HEK293 (cell line): Measurements from ENCODE around the gene TRIM47.

Source experiments
- CTCF ChIA-PET: fragments of 350-600 bp; formaldehyde crosslinking; extraction: SDS; loops from one replicate; lab custom pipeline; 2021; ENCODE audit warnings: antibody characterized with exemption; lab: Yijun Ruan, JAX
- POLR2A ChIA-PET: fragments of 300-600 bp; formaldehyde crosslinking; extraction: SDS; loops from one replicate; lab custom pipeline; 2020; ENCODE audit warnings: antibody characterized with exemption, inconsistent platforms; lab: Yijun Ruan, JAX
- H3K27ac ChIP-seq: fragments of 200-500 bp; sonication (Bioruptor generic); 2 replicates; pipeline ENCODE4 v1.5.1; 2014; ENCODE audit warnings: low read depth, low read length, control low read depth, inconsistent platforms; ENCODE audit errors: extremely low read depth
- H3K36me3 ChIP-seq, 2 experiments: fragments of 200-500 bp in 1 of 2; sonication (Bioruptor generic) in 1 of 2; 1 replicate in 1 of 2; 2 replicates in 1 of 2; pipeline ENCODE4 v1.5.1; 2014 to 2017; ENCODE audit warnings: inconsistent platforms in 2 of 2, low read length in 2 of 2; ENCODE audit not compliant: control insufficient read depth in 2 of 2, insufficient read depth in 1 of 2
- H3K4me1 ChIP-seq: fragments of 200-500 bp; sonication (Bioruptor generic); 2 replicates; pipeline ENCODE4 v1.5.1; 2014; ENCODE audit warnings: mild to moderate bottlenecking, low read length, inconsistent platforms; ENCODE audit not compliant: control insufficient read depth, insufficient read depth
- H3K4me3 ChIP-seq: 2 replicates; pipeline ENCODE4 v1.5.1; 2011; ENCODE audit warnings: low read depth, mild to moderate bottlenecking, control low read depth, low read length, moderate library complexity
- H3K9me3 ChIP-seq: fragments of 200-500 bp; sonication (Bioruptor generic); 2 replicates; pipeline ENCODE4 v1.5.1; 2014; ENCODE audit warnings: low read depth, low read length, inconsistent platforms; ENCODE audit not compliant: control insufficient read depth, insufficient read depth
- KLF9 ChIP-seq: fragments of 450-650 bp; formaldehyde crosslinking; IDR thresholded peaks from 2 replicates; pipeline ENCODE4 v1.5.1; 2016; ENCODE audit warnings: missing biosample characterization, missing genetic modification characterization, low read depth
- SCRT1 ChIP-seq: fragments of 450-650 bp; formaldehyde crosslinking; IDR thresholded peaks from 2 replicates; pipeline ENCODE4 v1.5.1; 2016; ENCODE audit warnings: missing biosample characterization, missing genetic modification characterization, borderline replicate concordance
- SCRT2 ChIP-seq: fragments of 450-650 bp; formaldehyde crosslinking; IDR thresholded peaks from 2 replicates; pipeline ENCODE4 v1.5.1; 2016; ENCODE audit warnings: missing biosample characterization, missing genetic modification characterization
- ZBTB1 ChIP-seq: fragments of 450-650 bp; formaldehyde crosslinking; IDR thresholded peaks from 2 replicates; pipeline ENCODE4 v1.5.1; 2016; ENCODE audit warnings: missing biosample characterization, missing genetic modification characterization
- ZFP69B ChIP-seq: fragments of 450-650 bp; formaldehyde crosslinking; IDR thresholded peaks from 2 replicates; pipeline ENCODE4 v1.5.1; 2016; ENCODE audit warnings: missing biosample characterization, missing genetic modification characterization
- ZNF121 ChIP-seq: fragments of 450-650 bp; formaldehyde crosslinking; IDR thresholded peaks from 2 replicates; pipeline ENCODE4 v1.5.1; 2016; ENCODE audit warnings: missing biosample characterization, missing genetic modification characterization
- ZNF138 ChIP-seq: fragments of 450-650 bp; formaldehyde crosslinking; IDR thresholded peaks from 2 replicates; pipeline ENCODE4 v1.5.1; 2016; ENCODE audit warnings: missing biosample characterization, missing genetic modification characterization, borderline replicate concordance
- ZNF350 ChIP-seq: fragments of 450-650 bp; formaldehyde crosslinking; IDR thresholded peaks from 2 replicates; pipeline ENCODE4 v1.5.0; 2017; ENCODE audit warnings: missing biosample characterization, mild to moderate bottlenecking, missing genetic modification characterization
- ZNF600 ChIP-seq: fragments of 450-650 bp; formaldehyde crosslinking; IDR thresholded peaks from 2 replicates; pipeline ENCODE4 v1.5.1; 2016; ENCODE audit warnings: missing biosample characterization, missing genetic modification characterization
- ZNF660 ChIP-seq: fragments of 450-650 bp; IDR thresholded peaks from 2 replicates; pipeline ENCODE4 v1.5.1; 2018; ENCODE audit warnings: missing biosample characterization, mild to moderate bottlenecking, missing genetic modification characterization
- ZNF792 ChIP-seq: fragments of 450-650 bp; formaldehyde crosslinking; IDR thresholded peaks from 2 replicates; pipeline ENCODE4 v1.5.1; 2016; ENCODE audit warnings: missing biosample characterization, missing genetic modification characterization
- ZNF843 ChIP-seq: fragments of 450-650 bp; formaldehyde crosslinking; IDR thresholded peaks from 2 replicates; pipeline ENCODE4 v1.5.1; 2016; ENCODE audit warnings: missing biosample characterization, missing genetic modification characterization
- ZSCAN23 ChIP-seq: fragments of 450-650 bp; formaldehyde crosslinking; IDR thresholded peaks from 2 replicates; pipeline ENCODE4 v1.5.1; 2016; ENCODE audit warnings: missing biosample characterization, missing genetic modification characterization

Gene TRIM47

GRCh38 chr17:75836605-75837004 lies 41.8 kb downstream of the TRIM47 start:
- Histone ChIP-seq H3K4me1 (no peaks in the 10 kb centered on the region), H3K9me3 (no peaks in the 10 kb centered on the region), H3K27ac (no peak overlapping the region), H3K36me3 (no peaks in the 10 kb centered on the region), H3K4me3 (no peak overlapping the region)
- CTCF ChIA-PET, result interaction anchor here (0.6 to 2.0 kb wide), 4 partner anchors 9 to 173 kb away, joined by 5 to 13 read pairs (median 6); no protein-coding TSS in a partner anchor
- POLR2A ChIA-PET, result interaction anchor here (1.9 kb wide), 1 partner anchor 19 kb away, joined by 5 read pairs; the partner anchor contains the start of gene WBP2
- no peak for TF ChIP-seq ZNF350 (tag by site-specific recombination)
- no peak for TF ChIP-seq KLF9 (tag by site-specific recombination)
- no peak for TF ChIP-seq ZNF792 (tag by site-specific recombination)
- no peak for TF ChIP-seq ZSCAN23 (tag by site-specific recombination)
- no peak for TF ChIP-seq ZNF138 (tag by site-specific recombination)
- no peak for TF ChIP-seq ZNF660 (tag by site-specific recombination)

- POLR2A ChIA-PET, result interaction anchor here (1.0 kb wide), 1 partner anchor 56 kb away, joined by 4 read pairs; no protein-coding TSS in a partner anchor
- no peak for TF ChIP-seq ZBTB1
- TF ChIP-seq ZFP69B (tag by site-specific recombination), result 0 out of 2 replicates have a peak, but pooled peaks have one; percentile 38
- TF ChIP-seq, all 188 proteins: peak for 1
- Histone ChIP-seq H3K27ac (no peak overlapping the region), H3K4me3 (no peak overlapping the region), H3K4me1 (no peaks in the 10 kb centered on the region), H3K36me3 (no peaks in the 10 kb centered on the region), H3K9me3 (no peaks in the 10 kb centered on the region)
- CTCF ChIA-PET, result no interaction called here
Measured at GRCh38 chr17:75835654-75835987, 42.8 kb downstream of the TRIM47 start.

GRCh38 chr17:75834928-75835653 lies 43.3 kb downstream of the TRIM47 start:
- Histone ChIP-seq H3K4me1 (no peaks in the 10 kb centered on the region), H3K4me3 (no peak overlapping the region), H3K27ac (no peak overlapping the region)
- POLR2A ChIA-PET, result interaction anchor here (1.0 to 1.3 kb wide), 2 partner anchors 55 kb away, joined by 4 read pairs; no protein-coding TSS in a partner anchor
- CTCF ChIA-PET, result no interaction called here
- TF ChIP-seq ZNF843 (tag by site-specific recombination) (no peak), KLF9 (tag by site-specific recombination) (peak; percentile 41; the same call in 1 of the 2 replicates)
- TF ChIP-seq, all 188 proteins: peak for 1
- Histone ChIP-seq H3K9me3 (no peaks in the 10 kb centered on the region), H3K36me3 (no peaks in the 10 kb centered on the region)

- Histone ChIP-seq H3K27ac (no peak overlapping the region), H3K36me3 (no peaks in the 10 kb centered on the region), H3K9me3 (no peaks in the 10 kb centered on the region), H3K4me3 (no peak overlapping the region), H3K4me1 (no peaks in the 10 kb centered on the region)
- CTCF ChIA-PET, result interaction anchor here (1.1 kb wide), 1 partner anchor 14 kb away, joined by 3 read pairs; no protein-coding TSS in a partner anchor
- POLR2A ChIA-PET, result interaction anchor here (1.3 kb wide), 1 partner anchor 54 kb away, joined by 4 read pairs; no protein-coding TSS in a partner anchor
- TF ChIP-seq SCRT2 (tag by site-specific recombination) (peak; percentile 84), SCRT1 (tag by site-specific recombination) (peak; percentile 68; the same call in 1 of the 2 replicates), ZNF121 (tag by site-specific recombination) (no peak), ZNF600 (0 out of 2 replicates have a peak, but pooled peaks have one; percentile 52)
Measured at GRCh38 chr17:75834279-75834920, 44.0 kb downstream of the TRIM47 start.
